IPS-18c (cell line): ENCODE results near the gene LRRC3C.

ENCODE experiments used
- H3K4me3 ChIP-seq: 2 replicates; pipeline ENCODE4 v1.7.0; 2013; ENCODE audit warnings: low read depth, mild to moderate bottlenecking, low read length, moderate library complexity; ENCODE audit not compliant: insufficient read depth
- H3K9me3 ChIP-seq: one replicate; pipeline ENCODE4 v1.6.1; 2013; ENCODE audit warnings: mild to moderate bottlenecking, low read length, moderate library complexity; ENCODE audit not compliant: control insufficient read depth, insufficient read depth

The LRRC3C gene

DNA sequence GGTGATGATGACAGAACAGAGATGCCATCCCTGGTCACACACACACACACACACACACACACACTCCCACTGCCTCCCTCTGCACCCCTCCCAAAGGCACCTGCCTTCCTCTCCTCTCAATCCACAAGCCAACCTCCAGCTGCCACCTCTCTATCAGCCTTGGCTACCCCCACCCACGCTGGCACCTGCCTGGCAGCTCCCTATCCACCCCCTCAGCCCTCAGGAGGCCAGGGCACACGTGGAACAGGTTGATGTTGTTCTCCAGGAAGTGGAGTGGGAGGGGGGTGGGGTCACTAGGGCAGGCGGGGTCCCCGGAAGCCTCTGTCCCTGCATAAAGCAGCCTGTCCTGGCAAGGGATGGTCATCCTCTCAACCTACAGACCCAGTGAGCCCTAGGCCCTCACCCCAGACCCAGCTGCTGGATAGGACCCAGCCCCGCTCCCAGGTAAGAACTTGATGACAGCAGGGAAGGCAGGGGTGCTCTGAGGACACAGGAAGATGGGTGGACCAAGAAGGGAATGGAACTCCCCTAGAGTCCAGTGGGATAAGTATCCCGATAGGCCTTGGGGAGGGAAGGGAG lies 35.2 kb downstream of the LRRC3C start, which contains the start of gene GSDMA:
Gene GSDMA, plus strand, starts transcription at position 363 of the 579 bp plus-strand sequence. CDS start 2,684 bp downstream, outside the sequence.
- Histone ChIP-seq H3K9me3 (no peaks in the 10 kb centered on the region), H3K4me3 (no peak within 1 kb of the TSS)

DNA sequence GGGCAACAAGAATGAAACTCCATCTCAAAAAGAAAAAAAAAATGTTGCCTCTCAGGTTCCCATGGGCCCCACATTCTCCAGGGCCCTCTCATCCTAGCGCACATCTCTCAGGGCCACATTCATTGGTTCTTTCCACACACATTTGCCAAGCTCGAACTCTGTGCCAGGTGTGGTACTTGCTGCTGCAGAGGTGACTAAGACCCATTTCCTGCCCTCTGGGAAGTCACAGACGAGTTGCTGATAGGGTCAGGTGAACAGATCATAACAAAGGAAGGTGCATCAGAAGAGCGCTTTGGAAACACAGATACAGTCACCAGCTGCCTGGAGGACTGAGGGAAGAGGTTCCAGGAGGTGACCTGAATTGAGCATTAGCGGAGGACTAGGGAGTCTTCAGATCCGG lies 36.3 kb downstream of the LRRC3C start:
- no peaks in the 10 kb centered on the region for H3K9me3 ChIP-seq
- no peak overlapping the region for H3K4me3 ChIP-seq

DNA sequence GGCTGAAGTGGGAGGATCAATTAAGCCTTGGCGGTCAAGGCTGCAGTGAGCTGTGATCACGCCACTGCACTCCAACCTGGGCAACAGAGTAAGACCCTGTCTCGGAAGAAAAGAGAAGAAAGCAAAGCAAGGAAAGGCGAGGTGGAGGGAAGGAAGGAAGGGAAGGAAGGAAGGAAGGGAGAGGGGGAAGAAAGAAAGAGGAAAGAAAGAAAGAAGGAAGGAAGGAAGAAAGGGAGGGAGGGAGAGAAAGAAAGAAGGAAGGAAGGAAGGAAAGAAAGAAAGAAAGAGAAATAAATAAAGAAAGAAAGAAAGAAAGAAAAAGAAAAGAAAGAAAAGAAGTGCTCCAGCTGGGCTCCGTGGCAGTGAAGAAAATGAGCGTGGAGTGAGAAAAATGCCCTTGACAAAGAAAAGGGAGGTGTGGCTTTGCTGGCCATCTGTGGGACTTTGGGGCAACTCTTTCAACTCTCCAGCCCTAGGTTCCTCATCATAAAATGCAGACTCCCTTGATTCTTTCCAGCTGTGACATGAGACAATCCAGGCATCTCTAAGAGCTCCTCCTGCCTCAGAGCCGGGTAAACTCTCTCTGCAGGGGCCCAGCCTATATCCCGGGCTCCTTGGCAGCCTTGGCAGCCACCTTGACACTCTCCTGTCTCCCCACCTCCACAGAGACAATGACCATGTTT lies 37.6 kb downstream of the LRRC3C start:
- Histone ChIP-seq H3K4me3 (no peak overlapping the region), H3K9me3 (no peaks in the 10 kb centered on the region)

DNA sequence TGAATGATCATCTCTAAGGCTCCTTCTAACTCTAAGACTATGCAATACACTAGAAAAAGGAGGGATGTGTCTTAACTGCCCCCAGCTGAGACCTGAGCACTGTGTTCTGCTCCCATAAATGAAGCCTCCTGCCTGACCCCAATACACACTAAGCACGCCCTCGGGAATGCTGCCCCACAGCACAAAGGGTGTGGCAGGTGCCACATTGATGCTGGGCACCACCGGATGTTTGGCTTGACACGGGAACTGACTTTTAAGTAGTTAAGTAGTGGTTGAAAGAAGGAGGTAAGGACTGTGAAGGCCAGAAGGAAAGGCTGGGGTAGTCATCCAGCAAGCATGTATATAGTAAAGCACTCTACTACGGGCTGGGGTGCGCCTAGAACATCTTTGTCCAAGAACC lies 39.2 kb downstream of the LRRC3C start:
- H3K4me3 ChIP-seq = no peak overlapping the region

DNA sequence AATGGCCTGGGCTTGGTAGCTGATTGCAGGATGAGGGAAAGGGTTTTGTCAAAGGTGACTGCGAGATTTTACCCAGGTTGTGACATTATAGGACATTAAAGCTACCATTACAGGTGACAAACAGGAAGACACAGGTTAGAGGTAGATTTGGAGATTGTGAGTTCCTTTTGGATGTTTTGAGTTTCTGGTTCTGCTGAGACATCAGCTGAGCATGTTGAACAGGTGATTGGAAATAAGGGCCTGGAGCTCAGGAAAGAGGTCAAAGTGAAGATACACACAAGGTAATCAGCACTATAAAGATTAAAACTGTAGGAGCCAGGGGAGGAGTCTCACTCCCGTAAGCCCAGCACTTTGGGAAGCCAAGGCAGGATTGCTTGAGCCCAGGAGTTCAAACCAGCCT lies 41.2 kb downstream of the LRRC3C start:
- Histone ChIP-seq H3K4me3 (no peak overlapping the region), H3K9me3 (peaks cover 2% of the 10 kb centered on the region)

More for the DNA sequence above, 39.2 kb downstream of the LRRC3C start:
- H3K9me3 ChIP-seq = peaks cover 2% of the 10 kb centered on the region

DNA sequence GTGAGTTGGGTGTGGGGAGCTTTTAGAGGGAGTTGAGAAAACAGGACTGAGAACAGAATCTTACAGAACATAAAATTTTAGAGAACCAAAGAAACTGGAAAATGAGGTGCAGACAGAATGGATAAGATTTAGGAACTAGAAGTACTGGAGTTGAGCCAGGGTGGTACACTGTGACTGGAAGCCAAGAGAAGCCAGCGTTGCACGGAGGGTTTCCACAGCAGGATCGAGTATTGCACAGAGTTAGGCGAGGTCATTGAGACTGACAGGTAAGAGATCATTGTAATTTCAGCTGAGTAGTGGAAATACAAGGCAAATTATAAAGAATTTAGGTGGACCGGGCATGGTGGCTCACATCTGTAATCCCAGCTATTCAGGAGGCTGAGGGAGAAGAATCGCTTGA lies 41.8 kb downstream of the LRRC3C start:
- H3K9me3 ChIP-seq = peaks cover 2% of the 10 kb centered on the region
- no peak overlapping the region for H3K4me3 ChIP-seq

DNA sequence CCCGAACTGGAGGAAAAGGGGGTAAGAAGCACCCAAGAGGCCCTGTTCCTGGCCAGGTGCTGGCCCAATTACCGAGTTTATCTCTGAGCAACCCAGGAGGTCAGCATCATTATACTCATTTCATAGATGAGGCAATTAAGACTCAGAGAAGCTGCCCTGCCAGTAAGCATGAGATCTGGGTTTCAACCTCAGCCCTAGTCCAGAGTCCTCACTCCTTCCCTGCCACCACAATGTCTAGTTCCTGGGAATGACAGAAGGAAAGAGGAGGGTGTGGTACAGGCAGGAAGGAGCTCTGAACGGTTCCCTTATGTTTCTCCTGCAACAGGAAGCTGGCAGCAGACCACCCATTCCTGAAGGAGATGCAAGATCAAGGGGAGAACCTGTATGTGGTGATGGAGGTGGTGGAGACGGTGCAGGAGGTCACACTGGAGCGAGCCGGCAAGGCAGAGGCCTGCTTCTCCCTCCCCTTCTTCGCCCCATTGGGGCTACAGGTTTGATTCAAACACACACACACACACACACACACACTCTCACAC lies 42.7 kb downstream of the LRRC3C start:
- H3K4me3 ChIP-seq = no peak overlapping the region
- peaks cover 2% of the 10 kb centered on the region for H3K9me3 ChIP-seq

DNA sequence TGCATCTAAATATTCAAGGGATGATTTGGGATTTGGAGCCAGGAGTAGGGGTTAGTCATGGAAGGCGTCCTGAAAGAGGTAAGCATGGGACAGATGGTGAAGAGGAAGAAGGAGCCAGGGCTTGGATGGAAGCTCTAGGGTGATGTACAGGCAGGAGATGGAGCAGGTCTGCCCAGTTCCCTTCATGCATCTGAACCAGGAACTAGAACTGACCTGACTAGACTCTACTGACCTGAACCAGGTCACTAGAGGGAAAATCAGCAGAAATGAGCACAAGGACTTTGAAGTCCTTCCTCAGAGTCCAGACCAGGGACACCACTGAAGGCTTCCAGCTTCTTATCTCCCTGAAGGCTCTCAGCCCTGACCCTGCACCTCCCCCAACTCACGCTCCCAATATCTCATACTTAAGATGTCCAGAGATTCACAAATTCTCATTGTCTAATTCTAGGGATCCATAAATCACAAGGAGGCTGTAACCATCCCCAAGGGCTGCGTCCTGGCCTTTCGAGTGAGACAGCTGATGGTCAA lies 43.6 kb downstream of the LRRC3C start:
- peaks cover 2% of the 10 kb centered on the region for H3K9me3 ChIP-seq
- no peak overlapping the region for H3K4me3 ChIP-seq

DNA sequence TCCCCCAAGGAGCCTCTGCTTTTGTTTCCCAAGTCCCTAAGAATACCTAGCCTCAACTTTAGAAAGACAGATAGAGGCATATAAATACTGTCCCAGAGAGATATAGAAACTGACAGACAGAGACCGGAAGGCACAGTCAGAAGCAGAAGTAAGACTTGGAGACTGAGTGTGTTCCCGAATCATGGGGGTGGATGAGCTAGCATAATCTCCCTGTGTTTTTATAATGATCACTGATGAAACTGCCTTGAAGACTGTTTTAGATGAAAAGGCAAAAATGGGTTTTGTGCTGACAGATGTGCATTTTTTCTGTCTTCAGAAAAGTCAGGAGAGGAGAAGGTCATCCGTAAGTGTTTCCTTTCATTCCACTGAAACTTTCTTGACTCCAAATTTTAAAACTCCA lies 44.7 kb downstream of the LRRC3C start:
- peaks cover 2% of the 10 kb centered on the region for H3K9me3 ChIP-seq
- no peak overlapping the region for H3K4me3 ChIP-seq

DNA sequence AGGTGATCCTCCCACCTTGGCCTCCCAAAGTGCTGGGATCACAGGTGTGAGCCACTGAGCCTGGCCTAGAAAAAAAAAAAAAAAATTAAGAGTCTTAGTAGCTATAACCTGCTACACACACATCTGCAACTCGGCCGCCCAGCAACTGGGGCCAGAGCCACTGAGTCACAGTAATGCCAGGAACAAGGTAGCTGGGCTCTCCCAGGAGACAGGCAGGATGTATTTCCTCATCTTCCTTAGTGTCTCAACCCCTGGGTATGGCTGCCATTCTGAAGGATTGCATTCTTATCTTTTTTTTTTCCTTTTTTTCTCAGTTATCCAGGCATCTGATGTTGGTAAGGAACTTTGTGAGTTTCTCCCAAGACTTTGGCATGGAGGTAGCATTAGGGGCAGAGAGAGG lies 46.0 kb downstream of the LRRC3C start:
- H3K9me3 ChIP-seq = peaks cover 2% of the 10 kb centered on the region

DNA sequence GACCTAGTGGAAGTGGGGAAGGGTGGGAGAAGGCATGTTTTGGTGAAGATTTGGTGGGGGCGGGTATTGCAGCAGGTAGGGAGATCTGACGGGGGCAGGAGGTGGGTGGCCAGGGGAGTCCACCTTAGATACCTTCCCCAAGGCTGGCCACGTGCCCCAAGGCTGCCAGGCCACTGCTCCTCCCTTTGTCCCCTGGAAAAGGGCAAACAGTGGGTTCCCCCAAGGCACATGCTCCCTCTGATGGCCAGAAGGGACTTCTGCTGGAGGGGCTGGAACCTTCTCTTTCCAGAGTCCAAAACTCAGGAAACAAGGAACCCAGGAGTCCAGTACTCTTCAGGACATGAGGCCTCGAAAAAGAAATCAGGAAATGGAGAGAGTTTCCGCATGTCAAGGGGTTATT lies 46.9 kb downstream of the LRRC3C start:
- Histone ChIP-seq H3K4me3 (no peak overlapping the region), H3K9me3 (peaks cover 2% of the 10 kb centered on the region)

More for the DNA sequence above, 46.0 kb downstream of the LRRC3C start:
- no peak overlapping the region for H3K4me3 ChIP-seq

DNA sequence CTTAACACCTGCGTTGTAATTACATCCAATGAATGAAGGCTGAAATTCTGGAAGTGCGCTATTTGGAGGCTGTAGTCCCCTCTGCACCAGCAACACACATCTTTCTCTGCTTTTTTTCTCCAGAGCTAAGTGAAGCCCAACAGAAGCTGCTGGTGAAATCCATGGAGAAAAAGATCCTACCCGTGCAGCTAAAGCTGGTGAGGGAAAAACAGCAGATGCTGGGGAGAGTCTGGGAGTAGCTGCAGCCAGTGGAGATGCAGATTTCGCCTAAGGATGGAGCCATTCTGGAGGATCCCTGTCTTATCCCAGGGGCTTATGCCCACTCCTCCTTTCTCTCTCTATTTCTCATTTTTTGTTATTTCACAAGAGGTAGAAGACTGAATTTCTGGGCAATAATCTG lies 48.3 kb downstream of the LRRC3C start:
- Histone ChIP-seq H3K4me3 (no peak overlapping the region), H3K9me3 (peaks cover 2% of the 10 kb centered on the region)

DNA sequence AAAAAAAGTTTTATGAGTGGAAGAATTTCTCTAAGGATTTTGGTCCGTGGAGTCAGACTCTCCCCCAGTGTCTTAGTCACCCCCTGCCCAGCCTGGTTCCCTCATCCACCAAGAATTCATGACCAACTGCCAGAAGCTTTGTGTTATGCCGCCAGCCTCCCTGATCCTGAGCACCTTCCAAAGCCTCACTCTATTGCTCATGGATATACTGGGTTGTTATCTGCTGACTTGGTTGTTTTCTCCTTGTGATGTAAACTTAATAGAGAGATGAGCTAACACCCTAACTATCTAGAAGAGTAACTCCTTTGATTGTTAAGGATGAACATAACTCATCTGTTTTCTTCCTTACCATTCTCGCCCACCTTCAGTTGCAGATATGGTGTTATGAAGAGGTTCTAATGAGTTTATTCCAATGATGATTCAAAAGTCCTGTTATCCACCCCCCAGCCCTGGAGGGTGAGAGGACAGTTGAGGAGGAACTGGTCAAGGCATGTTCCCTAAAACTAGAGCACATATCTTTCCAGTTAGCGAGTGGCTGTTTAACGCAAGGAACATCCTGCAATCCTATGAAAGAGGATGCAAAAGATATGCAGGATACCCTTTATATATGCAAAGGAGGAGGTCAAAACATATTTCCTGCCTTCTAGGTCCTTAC lies 51.6 kb downstream of the LRRC3C start:
- H3K9me3 ChIP-seq = no peaks in the 10 kb centered on the region
- H3K4me3 ChIP-seq = no peak overlapping the region

DNA sequence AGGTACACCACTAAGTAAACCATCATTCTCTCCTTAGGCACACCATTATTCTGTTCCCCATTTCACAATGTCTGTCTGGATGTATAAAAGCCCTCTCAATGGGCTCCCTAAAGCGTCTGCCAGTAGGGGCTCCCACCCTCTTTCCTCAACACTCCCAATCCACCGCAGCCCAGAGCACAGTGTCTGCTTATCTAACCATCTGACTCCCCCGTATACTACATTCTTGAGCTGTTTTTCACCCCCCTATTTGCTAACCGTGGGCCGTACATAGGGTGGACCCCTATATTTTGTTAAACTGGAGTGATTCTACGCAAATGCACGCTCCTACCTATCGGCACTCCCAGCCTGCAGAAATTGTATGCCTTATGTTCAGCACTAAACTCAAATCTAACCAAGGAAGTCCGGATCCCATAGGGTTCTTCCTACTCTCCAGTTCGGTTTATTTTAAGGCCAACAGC lies 52.4 kb downstream of the LRRC3C start:
- H3K4me3 ChIP-seq = peak overlapping the region; percentile 91
- no peaks in the 10 kb centered on the region for H3K9me3 ChIP-seq

DNA sequence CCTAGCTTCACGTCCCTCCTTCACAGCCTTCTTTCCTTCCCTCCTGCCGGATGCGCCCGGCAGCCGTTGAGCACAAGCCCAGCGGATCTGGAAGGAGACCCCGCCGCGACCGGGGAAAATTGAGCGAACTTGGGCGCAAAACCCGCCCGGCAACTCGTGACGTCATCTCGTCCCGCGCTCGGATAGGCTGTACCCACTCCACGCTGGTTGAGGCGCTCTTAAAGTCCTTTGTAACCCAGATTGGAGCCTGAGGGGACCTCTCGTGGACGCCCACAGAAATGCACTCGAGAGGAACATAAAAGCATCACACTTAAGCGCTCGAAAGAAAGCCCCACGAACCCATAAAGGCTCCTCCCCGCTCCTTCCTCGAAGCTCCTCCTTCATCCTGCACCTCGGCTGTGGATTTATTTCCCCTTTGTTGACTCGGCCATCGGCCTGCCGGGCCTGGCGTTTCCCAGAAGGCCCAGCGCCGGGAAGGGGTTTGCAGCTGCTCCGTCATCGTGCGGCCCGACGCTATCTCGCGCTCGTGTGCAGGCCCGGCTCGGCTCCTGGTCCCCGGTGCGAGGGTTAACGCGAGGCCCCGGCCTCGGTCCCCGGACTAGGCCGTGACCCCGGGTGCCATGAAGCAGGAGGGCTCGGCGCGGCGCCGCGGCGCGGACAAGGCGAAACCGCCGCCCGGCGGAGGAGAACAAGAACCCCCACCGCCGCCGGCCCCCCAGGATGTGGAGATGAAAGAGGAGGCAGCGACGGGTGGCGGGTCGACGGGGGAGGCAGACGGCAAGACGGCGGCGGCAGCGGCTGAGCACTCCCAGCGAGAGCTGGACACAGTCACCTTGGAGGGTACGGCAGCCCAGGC lies 53.0 kb downstream of the LRRC3C start, which contains the start of gene PSMD3:
Gene PSMD3, plus strand, starts transcription at position 457 of the 856 bp plus-strand sequence. Its CDS starts 164 bp downstream, at position 621.
- Histone ChIP-seq H3K4me3 (peak within 1 kb of the TSS; percentile 91), H3K9me3 (no peaks in the 10 kb centered on the region)

DNA sequence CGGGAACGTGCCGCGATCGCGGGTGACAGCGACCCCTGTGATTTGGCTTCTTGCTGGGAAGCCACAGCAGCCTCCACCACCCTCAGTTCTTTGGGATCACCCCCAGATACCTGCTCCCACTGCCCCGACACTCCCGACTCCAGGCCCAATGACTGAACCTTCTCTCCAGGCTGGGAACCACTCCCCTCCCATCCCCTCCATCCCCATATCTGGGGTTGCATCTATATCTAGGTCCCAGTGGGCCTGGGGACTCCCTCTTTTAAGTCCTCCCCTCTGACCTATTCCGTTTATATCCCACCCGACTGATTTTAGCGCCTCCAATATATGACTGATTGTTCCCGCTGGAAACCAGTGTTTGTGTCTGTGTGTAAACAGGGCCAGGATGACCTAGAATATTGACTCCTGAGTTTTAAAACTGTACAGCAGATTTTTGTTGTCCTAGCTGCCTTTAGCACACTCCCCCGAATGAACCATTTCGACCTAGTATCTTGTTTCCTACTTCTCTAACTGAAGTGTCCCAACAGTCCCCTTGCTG lies 53.7 kb downstream of the LRRC3C start:
- Histone ChIP-seq H3K4me3 (peak overlapping the region; percentile 91), H3K9me3 (no peaks in the 10 kb centered on the region)
